ENCODE results near the gene CACNG4. TPM values are rescaled to one million over a fixed set of nuclear protein-coding genes. Genes with fewer than 3 reads are reported as not detected.

CACNG4 gene
- total RNA-seq, 4 donors from 2014 or later: 0.44 TPM; not detected in 3

DNA sequence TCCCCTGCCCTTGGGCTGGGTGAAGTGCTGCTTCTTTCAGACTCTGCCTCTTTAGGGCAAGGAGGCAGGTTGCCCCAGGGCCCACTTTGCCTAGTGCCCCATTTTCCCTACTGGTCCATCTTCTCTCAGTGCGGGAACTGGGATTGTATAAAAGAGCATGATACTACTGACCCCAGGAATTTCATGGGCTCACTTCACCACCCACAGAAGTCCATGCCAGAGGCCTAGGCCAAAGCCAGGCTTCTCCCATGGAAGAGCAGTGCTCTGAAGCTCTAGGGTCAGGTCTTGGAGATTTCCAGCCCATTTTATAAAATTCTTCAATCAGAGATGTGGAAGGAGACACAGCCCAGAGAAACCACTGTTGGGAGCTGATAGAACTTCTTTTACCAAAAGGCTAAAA is 85.6 kb downstream of the CACNG4 start:
- TF ChIP-seq, protein P1, sequence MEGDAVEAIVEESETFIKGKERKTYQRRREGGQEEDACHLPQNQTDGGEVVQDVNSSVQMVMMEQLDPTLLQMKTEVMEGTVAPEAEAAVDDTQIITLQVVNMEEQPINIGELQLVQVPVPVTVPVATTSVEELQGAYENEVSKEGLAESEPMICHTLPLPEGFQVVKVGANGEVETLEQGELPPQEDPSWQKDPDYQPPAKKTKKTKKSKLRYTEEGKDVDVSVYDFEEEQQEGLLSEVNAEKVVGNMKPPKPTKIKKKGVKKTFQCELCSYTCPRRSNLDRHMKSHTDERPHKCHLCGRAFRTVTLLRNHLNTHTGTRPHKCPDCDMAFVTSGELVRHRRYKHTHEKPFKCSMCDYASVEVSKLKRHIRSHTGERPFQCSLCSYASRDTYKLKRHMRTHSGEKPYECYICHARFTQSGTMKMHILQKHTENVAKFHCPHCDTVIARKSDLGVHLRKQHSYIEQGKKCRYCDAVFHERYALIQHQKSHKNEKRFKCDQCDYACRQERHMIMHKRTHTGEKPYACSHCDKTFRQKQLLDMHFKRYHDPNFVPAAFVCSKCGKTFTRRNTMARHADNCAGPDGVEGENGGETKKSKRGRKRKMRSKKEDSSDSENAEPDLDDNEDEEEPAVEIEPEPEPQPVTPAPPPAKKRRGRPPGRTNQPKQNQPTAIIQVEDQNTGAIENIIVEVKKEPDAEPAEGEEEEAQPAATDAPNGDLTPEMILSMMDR (IDR thresholded peaks at IDR 0.05): no peak
- no peak for TF ChIP-seq POLR2A (IDR thresholded peaks at IDR 0.05)
- TF ChIP-seq EP300 (IDR thresholded peaks at IDR 0.05): no peak
- H3K36me3 ChIP-seq: peaks cover 0 to 6% (median 0%) of the 10 kb centered on the region in 3 donors
- H3K27ac ChIP-seq: no peak overlapping the region
- WGBS, 2 donors: 88 to 91% methylated on average over 1 of the region's 1 CpG
- DNase-seq (ENCODE audit: low spot score in 2 of 2): no peak
- peaks cover 0 to 45% (median 3%) of the 10 kb centered on the region in 4 donors for H3K9me3 ChIP-seq
- no peak overlapping the region for H3K4me3 ChIP-seq
- H3K27me3 ChIP-seq: no peaks in the 10 kb centered on the region
- H3K4me1 ChIP-seq: no peaks in the 10 kb centered on the region

DNA sequence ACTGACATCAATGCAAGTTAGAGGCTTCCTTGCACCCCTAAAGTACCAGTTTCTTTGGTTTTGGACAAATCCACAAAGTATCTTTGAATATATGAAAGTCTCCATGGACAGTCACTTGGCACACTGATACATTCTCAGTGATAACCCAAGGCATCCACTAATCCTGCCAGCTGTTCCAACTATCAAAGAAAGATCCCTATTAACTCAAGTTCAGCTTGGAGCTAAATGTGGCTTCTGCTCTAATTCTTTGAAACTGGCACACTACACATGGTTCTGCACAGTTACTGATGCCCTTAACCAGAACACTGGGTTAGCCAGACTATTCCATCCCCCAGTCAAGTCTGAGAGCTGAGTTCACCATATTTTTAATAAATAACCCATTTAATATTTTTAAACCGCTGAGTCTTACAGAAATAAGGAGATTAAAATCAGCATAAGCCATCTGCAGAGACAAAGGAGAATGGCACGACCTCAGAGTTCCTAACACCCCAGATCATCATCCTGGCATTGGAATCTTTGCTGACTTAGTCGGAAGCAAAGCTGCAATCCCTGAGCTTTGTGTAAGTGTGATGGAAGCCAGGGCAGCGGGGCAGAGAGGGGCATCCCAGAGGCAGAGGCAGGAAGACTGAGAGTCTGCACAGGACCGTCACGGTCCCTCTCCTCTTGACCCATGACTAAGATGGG is 86.1 kb downstream of the CACNG4 start:
- H3K36me3 ChIP-seq: peaks cover 0 to 6% (median 0%) of the 10 kb centered on the region in 3 donors
- WGBS, 2 donors: 60 to 67% methylated on average over 6 of the region's 6 CpGs
- peaks cover 0 to 45% (median 3%) of the 10 kb centered on the region in 4 donors for H3K9me3 ChIP-seq
- H3K4me1 ChIP-seq: no peaks in the 10 kb centered on the region
- no peak overlapping the region for H3K4me3 ChIP-seq
- no peaks in the 10 kb centered on the region for H3K27me3 ChIP-seq
- H3K27ac ChIP-seq: no peak overlapping the region
- TF ChIP-seq EP300 (IDR thresholded peaks at IDR 0.05): no peak
- no peak for DNase-seq (ENCODE audit: low spot score in 2 of 2)

DNA sequence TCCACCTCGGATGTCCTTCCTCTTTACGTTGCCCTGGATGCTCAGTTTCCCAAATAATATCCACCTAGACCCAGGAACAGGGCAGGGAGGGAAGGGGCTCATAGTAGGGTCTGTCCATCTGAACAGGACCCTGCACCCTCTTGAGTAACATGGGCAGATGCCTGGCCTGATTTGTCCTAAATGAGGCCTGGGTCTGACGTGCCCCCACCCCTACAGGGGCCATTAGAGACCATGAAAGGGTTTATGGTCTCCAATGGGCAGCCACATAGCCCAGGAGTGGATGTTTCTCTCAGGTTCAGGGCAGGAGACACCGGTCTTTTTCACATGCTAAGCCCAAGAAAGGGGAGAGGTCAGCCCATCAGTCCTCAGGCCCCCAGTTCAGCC is 86.6 kb downstream of the CACNG4 start:
- no peak for DNase-seq (ENCODE audit: low spot score in 2 of 2)
- 59 to 69% methylated on average over 4 of the region's 4 CpGs for WGBS, 2 donors
- H3K9me3 ChIP-seq: peaks cover 0 to 45% (median 3%) of the 10 kb centered on the region in 4 donors

DNA sequence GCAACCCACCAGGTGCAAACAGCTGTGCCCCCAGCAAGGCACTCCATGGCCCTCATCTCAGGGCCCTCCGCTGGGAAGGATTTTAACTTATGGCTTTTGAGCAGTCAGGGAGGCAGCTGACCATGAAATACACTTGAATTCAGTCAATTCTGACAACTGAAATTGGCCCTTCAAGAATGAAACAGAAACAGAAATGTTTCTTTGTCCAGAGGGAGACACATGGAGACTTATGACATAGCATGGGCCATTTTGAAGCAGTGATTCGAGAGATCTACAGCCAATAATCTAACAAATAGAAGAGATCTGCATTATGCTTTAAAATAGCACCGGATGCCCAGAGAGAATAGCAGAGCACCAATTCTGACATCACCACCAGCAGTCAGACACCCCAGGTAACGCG is 87.3 kb downstream of the CACNG4 start:
- DNase-seq (ENCODE audit: low spot score in 2 of 2): no peak
- WGBS, 2 donors: 81 to 86% methylated on average over 5 of the region's 5 CpGs

More for the DNA sequence above, 86.6 kb downstream of the CACNG4 start:
- no peak overlapping the region for H3K4me3 ChIP-seq
- no peak overlapping the region for H3K27ac ChIP-seq
- no peaks in the 10 kb centered on the region for H3K27me3 ChIP-seq
- no peaks in the 10 kb centered on the region for H3K4me1 ChIP-seq
- TF ChIP-seq, protein P1 (IDR thresholded peaks at IDR 0.05): no peak
- TF ChIP-seq POLR2A (IDR thresholded peaks at IDR 0.05) (no peak), EP300 (IDR thresholded peaks at IDR 0.05) (no peak)
- H3K36me3 ChIP-seq: peaks cover 0 to 6% (median 0%) of the 10 kb centered on the region in 3 donors

DNA sequence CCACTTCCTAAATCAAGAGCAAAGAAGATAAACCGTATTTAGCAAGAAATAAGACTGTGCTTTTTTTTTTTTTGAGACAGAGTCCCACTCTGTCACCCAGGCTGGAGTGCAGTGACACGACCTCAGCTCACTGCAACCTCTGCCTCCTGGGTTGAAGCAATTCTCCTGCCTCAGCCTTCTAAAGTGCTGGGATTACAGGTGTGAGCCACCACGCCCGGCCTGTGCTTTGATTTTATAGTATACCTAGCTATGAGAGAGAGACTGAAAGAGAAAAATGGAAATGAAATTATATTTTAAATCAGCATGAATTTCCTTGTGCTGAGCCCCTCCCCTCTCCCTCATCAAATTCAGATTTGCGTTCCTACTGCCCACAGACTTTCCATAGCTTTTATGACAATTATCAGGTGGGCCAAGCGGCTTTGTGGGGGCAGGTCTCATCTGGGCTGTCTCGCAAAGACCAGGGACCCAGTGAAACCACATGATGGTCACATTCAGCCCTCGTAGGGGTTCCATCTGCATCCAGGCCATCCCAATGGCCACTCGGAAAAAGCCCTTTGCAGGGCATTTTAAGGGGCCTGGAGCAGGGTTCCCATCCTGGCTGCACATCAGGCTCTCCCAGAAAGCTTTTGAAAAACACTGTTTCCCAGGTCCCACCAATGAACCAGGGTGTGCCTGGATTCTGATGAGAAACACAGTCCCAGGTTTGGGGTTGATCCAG is 88.4 kb downstream of the CACNG4 start:
- Histone ChIP-seq H3K4me1 (no peaks in the 10 kb centered on the region), H3K4me3 (no peak overlapping the region), H3K9me3 (peaks cover 0 to 31% (median under 1%) of the 10 kb centered on the region in 4 donors), H3K36me3 (peaks cover 0 to 6% (median 0%) of the 10 kb centered on the region in 3 donors), H3K27me3 (no peaks in the 10 kb centered on the region), H3K27ac (no peak overlapping the region)
- TF ChIP-seq EP300 (IDR thresholded peaks at IDR 0.05): no peak
- TF ChIP-seq POLR2A (IDR thresholded peaks at IDR 0.05): no peak
- TF ChIP-seq, protein P1 (IDR thresholded peaks at IDR 0.05): no peak
- DNase-seq (ENCODE audit: low spot score in 2 of 2): no peak
- 79 to 85% methylated on average over 9 of the region's 9 CpGs for WGBS, 2 donors

More for the DNA sequence above, 87.3 kb downstream of the CACNG4 start:
- H3K4me3 ChIP-seq: no peak overlapping the region
- H3K4me1 ChIP-seq: no peaks in the 10 kb centered on the region
- H3K27me3 ChIP-seq: no peaks in the 10 kb centered on the region
- no peak overlapping the region for H3K27ac ChIP-seq
- H3K9me3 ChIP-seq: peaks cover 0 to 42% (median 3%) of the 10 kb centered on the region in 4 donors
- peaks cover 0 to 6% (median 0%) of the 10 kb centered on the region in 3 donors for H3K36me3 ChIP-seq
- TF ChIP-seq, protein P1 (IDR thresholded peaks at IDR 0.05): no peak
- TF ChIP-seq EP300 (IDR thresholded peaks at IDR 0.05) (no peak), POLR2A (IDR thresholded peaks at IDR 0.05) (no peak)
